ENCODE measurements around the gene IL17RB.

IL17RB gene

DNA sequence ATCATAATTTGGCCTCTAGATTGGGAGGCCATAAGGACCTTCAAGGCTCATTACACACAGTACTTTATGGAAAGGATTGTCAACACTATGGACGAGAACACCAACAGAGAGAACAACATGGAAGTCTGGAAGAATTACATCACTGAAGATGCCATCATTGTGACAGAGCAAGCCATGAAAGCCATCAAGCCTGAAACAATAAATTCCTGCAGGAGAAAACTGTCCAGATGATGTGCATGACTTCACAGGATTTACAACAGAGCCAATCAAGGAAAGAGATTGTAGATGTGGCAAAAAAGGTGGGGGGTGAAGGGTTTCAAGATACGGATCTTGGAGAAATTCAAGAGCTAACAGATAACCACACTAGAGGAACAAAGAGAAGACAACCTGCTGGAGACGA lies 15.9 kb downstream of the IL17RB start:
- no peak for DNase-seq (ENCODE audit: low read depth, low spot score)

- DNase-seq (ENCODE audit: low read depth, low spot score) = no peak
Observed at GRCh38 chr3:53863145-53863544, 16.8 kb downstream of the IL17RB start.

DNA sequence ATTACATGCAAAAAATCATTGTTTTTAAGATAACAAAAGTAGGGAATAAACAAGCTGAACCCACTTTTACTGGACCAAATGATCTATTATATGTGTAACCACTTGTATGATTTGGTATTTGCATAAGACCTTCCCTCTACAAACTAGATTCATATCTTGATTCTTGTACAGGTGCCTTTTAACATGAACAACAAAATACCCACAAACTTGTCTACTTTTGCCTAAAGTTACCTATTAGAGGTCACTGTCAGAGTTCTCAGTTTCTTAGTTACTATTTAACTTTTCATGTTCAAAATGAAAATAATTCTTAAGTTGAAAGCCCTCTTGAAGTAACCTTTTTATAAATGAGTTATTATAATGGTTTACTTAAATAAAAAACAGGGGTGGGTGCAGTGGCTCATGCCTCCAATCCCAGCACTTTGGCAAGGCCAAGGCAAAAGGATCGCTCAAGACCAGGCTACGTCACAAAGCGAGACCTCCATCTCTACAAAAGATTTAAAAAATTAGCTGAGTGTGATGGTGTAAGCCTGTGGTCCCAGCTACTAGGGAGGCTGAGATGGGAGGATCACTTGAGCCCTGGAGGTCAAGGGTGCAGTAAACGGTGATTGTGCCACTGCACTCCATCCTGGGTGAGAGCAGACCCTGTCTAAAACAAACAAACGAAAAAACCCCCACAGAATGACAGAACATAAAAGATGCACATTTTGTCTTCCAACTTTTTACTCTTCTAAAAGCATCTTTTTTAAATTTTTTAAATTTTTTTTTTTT lies 19.5 kb downstream of the IL17RB start:
- no peak for DNase-seq (ENCODE audit: low read depth, low spot score)

DNA sequence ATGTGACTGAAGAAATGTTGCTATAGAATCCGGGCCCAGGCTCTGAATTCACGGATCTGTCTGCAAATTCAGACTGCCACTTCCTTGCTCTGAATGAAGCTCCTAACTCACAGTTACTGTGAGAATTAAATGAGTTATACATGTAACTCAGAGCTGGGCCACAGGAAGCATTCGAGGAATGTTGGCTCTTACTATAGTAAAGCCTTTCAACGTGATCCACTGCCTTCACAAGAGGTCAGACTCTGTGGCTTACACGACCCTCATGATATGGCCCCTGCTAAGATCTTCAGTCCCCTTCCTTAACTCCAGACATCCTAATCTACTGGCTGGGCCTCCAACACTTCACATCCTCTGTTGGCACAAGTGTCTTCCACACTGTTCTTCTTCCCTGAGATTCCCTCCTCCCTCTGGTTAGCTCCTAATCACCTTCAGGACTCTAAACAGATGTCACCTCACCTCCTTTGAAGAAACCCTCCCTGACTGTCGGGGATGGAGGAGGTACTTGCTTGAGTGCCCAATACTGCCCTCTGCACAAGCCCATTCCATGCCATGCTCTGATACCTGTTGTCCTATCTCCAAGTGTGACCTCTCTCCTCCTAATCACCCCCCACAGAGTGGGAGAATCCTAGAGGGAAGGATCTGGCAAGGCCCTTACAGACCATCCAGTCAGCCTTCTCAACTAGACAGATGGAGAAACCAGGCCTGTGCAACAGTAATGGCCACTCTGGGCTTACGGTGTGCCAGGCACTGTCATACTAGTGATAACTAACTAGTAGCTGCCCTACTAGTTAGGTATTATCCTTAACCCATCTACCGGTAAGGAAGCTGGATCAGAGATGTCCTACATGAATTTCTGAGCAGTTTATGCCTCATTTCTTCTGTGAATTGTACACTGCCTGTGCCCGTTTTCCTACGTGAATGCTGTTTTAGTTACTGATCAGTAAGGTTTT lies 34.3 kb downstream of the IL17RB start:
- no peak for DNase-seq (ENCODE audit: low read depth, low spot score)

- DNase-seq (ENCODE audit: low read depth, low spot score) = peak; percentile 62
Observed at GRCh38 chr3:53881691-53882593, 35.6 kb downstream of the IL17RB start, which contains the start of gene ACTR8. Gene ACTR8, minus strand, starts transcription at chr3:53882152. Its CDS starts 51 bp downstream, at chr3:53882101.

- no peak for DNase-seq (ENCODE audit: low read depth, low spot score)
Observed at GRCh38 chr3:53883008-53883407, 36.6 kb downstream of the IL17RB start.

GRCh38 chr3:53884623-53885022 lies 38.3 kb downstream of the IL17RB start:
- DNase-seq (ENCODE audit: low read depth, low spot score) = no peak

GRCh38 chr3:53885239-53885638 lies 38.9 kb downstream of the IL17RB start:
- DNase-seq (ENCODE audit: low read depth, low spot score) = no peak

GRCh38 chr3:53887446-53887845 lies 41.1 kb downstream of the IL17RB start:
- no peak for DNase-seq (ENCODE audit: low read depth, low spot score)

GRCh38 chr3:53888232-53888631 lies 41.9 kb downstream of the IL17RB start:
- no peak for DNase-seq (ENCODE audit: low read depth, low spot score)

DNA sequence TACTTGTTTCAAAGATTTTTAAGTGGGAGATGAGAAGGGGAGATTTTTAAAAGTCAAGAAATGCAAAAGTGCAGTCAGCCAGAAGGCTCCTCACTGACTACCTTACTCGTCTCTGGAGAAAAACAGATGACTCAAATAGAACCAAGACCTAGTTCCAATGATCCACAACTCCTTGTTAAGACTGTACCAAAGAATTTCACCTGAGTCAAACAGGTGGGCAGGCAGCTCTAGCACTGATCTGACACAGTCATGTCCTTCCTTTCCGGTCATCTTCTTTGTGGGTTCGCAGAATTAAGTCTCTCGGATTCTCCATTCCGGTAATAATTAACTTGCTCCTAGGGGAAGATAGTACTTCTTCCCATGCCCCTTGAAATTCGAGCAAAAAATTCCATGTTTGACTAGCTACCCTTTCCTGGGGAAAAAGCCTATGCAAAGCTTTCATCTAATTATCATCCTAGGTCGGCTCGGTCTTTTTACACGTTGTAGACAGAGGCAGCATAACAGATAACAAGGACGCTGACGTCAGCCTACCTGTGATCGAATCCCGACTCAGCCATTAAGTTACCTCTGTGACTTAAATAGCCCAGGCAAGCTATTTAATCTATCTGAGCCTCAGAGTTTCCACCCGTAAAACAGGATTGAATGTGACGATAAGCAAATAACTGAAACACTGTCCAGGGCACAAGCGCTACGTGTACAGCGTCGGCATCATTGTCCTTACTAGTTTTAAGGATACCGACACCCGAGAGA lies 44.5 kb downstream of the IL17RB start:
- peak; percentile 6 for DNase-seq (ENCODE audit: low read depth, low spot score)

DNA sequence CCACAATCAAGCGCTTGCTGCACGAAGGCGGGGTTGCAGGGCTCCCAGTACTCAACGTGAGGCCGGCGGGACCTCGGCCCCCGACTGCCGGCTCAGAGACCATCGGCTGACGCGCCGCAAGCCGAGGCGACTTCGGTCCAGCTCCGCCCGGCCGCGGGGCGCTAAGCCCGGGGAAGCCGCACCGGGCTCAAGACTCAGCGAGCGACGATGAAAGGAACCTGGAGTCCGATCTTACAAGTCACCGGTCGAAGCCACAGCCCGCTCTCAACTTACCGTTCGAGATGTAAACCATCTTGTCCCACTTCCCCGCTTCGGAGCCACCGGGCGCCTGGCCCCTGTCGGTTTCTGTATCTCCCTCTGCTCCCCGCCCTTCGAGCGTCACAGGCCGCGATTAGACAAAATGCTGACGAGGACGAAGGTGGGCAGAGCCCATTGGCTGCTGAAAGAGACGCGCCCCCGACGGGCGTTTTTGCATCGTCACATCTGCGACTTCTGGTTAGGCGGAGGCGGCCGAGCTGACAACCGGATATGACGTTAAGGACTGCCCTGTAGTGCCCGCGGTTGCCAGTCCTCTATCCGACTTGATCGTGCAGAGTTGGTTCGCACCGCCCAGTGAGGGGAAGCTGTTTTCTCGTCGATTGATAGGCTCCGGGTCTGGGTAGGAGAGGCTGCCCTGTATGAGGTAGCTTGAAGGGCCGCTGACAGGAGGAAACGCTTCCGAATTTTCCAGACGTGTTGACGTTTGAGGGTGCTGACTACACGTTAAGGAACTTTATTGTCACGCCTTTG lies 45.3 kb downstream of the IL17RB start, which contains the start of gene SELENOK:
SELENOK (minus strand) TSS at position 363 of the 789 bp plus-strand sequence.
- peak; percentile 92 for DNase-seq (ENCODE audit: low read depth, low spot score)

GRCh38 chr3:53892286-53892637 lies 45.9 kb downstream of the IL17RB start:
- DNase-seq (ENCODE audit: low read depth, low spot score) = no peak

- no peak for DNase-seq (ENCODE audit: low read depth, low spot score)
Observed at GRCh38 chr3:53899750-53900149, 53.4 kb downstream of the IL17RB start.

DNA sequence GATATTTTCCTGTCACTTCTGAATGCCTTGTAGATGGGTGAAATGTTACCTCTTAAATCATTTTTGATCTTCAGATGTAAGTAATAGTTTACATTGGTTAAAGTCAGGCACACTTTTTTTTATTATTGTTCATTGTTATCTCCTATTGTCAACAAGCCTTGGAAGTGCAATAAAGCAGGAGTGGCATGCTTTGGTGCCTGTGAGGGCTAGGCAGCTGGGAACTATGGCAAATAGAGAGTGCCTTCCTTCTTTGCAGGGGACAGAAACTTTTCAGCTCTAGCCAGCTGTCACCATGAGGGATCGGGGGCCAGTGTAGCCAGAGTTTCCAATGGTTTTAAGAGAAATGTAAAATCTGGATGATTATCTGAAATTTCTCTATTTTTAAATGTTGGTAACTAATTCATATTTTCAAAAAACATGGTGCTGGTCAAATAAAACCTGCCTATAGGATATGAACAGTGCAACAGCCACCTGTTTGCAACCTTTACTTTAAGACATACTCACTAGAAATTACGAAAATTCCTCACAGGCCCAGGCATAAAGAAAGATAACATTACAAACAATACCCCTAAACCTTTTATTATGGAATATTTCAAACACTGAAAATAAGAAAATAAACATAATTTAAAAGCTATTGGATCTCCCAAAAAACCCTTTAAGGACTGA lies 54.4 kb downstream of the IL17RB start:
- no peak for DNase-seq (ENCODE audit: low read depth, low spot score)

DNA sequence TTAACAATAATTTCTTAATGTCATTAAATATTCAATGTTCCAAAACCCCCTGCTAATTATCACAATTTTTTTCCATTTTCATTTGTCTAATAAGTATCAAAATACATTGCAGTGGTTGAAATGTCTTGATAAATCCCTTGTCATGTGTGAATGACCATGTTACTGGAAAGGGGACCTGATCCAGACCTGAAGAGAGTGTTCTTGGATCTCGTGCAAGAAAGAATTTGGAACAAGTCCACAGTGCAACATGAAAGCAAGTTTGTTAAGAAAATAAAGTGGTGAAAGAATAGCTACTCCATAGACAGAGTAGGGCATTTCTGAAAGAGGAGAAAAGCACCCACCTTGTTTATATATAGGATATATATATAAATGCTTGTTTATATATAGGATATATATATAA lies 55.7 kb downstream of the IL17RB start:
- DNase-seq (ENCODE audit: low read depth, low spot score) = no peak

GRCh38 chr3:53902711-53903110 lies 56.3 kb downstream of the IL17RB start:
- DNase-seq (ENCODE audit: low read depth, low spot score) = no peak

DNA sequence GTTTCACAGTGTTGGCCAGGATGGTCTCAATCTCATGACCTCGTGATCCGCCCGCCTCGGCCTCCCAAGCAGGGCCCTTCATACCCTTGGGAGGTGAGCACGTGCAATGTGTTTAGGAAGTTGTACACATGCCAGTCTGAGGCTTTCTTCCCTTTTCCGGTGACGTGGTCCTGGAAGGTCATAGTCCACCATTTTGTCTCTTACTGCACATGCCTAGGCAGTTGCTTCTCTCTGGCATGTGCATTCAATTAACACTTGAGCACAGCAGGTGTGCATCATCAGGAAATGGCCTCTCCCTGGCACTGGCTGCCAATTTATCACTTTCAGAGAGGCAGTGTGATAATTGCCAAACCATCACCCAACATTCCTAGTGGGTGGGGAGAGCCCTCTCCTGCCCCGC lies 67.0 kb downstream of the IL17RB start:
- DNase-seq (ENCODE audit: low read depth, low spot score) = no peak

All from activated naive CD8-positive, alpha-beta T cell treated with anti-CD3 and anti-CD28 coated beads, Interleukin-2, amount 50 U/mL, for 16 hours (primary cell).